BLaER1 treated with 17β-estradiol and CSF1 and Interleukin-3, amounts not matched to agents 10 nM and 100 nM (cell line): ENCODE results near the gene TACR1.
"Not testable (repeated sequence)": the region's sequence is repeated elsewhere in the genome, so short reads cannot be mapped to it uniquely, and the experiment has no call there.

Experiments used
- H3K27ac ChIP-seq, 11 experiments: shearing (Covaris generic); formaldehyde crosslinking; 2 replicates each; pipeline ENCODE4 v1.8.1; 2022
- H3K27me3 ChIP-seq, 11 experiments: shearing (Covaris generic); formaldehyde crosslinking; 2 replicates each; pipeline ENCODE4 v1.8.1; 2022
- H3K36me3 ChIP-seq, 11 experiments: shearing (Covaris generic); formaldehyde crosslinking; 2 replicates each; pipeline ENCODE4 v1.8.1; 2022
- H3K4me1 ChIP-seq, 10 experiments: shearing (Covaris generic); formaldehyde crosslinking; 2 replicates each; pipeline ENCODE4 v1.8.1; 2022
- H3K4me2 ChIP-seq, 11 experiments: shearing (Covaris generic); formaldehyde crosslinking; 2 replicates each; pipeline ENCODE4 v1.8.1; 2022
- H3K4me3 ChIP-seq, 10 experiments: shearing (Covaris generic); formaldehyde crosslinking; 2 replicates each; pipeline ENCODE4 v1.8.1; 2022
- H3K9ac ChIP-seq, 11 experiments: shearing (Covaris generic); formaldehyde crosslinking; 2 replicates each; pipeline ENCODE4 v1.8.1; 2022
- H3K9me3 ChIP-seq, 11 experiments: shearing (Covaris generic); formaldehyde crosslinking; replicated peaks in 1 of 11; 2 replicates each; pipeline ENCODE4 v1.8.1; 2022
- H4K20me1 ChIP-seq, 11 experiments: shearing (Covaris generic); formaldehyde crosslinking; 2 replicates each; pipeline ENCODE4 v1.8.1; 2022
- Cebpa-rat ChIP-seq, 11 experiments: shearing (Covaris generic); IDR thresholded peaks; 2 replicates each; pipeline ENCODE4 v1.8.1; 2022

Gene TACR1

DNA sequence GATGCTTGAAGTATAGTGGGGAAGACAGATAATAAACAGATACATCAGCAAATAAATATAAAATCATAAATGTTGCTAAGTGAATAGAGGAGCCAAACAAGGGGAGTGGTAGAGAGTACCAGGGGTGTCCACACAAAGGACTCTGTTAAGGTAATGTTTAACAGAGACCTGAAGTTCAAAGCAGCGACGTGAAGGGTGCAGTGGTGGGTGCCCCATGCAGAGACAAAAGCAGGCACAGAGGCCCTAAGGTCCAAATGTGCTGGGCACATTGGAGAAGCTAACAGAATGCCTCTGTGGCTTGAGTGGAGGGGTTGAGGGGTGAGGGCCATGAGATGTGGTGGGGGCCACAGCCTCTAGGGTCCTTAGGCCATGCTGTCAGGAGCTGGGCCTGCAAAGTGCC, 131.8 kb downstream of the TACR1 start:
- H3K27ac ChIP-seq, result no peak overlapping the region
- H4K20me1 ChIP-seq, result no peaks in the 10 kb centered on the region
- TF ChIP-seq Cebpa-rat (IDR thresholded peaks at IDR 0.05), result no peak
- H3K9ac ChIP-seq, result no peak overlapping the region
- no peaks in the 10 kb centered on the region for H3K27me3 ChIP-seq
- H3K4me2 ChIP-seq, result no peak overlapping the region
- H3K36me3 ChIP-seq, result no peaks in the 10 kb centered on the region
- peaks cover 0 to 25% (median 5%) of the 10 kb centered on the region in 10 experiments; a peak in 11 of 20 replicates for H3K4me1 ChIP-seq
- H3K9me3 ChIP-seq, result peaks cover 0 to 4% (median 0%) of the 10 kb centered on the region in 11 experiments; a peak in 1 of 22 replicates
- no peak overlapping the region for H3K4me3 ChIP-seq

DNA sequence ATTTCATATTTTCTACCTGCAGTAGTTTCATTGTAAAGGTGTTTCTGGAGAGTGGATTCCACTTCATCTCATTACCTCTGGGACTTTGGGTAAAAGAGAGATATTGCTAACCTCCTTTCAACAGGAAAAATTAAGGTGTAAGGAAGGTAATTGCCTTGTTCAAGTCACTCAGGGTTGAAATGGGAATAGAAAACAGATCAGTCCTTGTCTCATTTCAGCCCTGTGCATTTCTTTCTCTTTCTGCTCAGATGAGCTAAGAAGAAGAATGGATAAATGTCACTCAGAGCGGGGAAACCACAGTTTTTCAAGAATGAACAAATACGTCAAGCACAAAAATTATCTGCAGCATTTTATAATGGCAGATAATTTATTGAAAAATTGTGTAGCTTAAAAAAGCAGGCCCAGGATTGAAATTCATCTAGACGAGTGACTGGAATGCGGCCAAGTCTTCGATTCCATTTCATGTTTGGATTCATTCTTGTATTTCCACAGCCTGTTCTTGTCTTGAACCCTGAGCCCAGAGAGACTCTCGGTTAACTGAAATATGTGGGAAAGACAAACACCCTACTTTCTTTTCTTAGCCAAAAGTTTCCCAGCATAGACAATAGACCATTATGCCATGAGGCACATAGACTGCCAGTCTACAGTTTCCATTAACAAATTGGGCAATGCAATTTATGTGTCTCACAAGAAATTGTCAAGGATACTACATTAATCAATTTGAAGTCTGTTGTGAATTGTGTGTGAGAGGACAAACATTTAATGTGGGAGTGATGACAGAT, 133.0 kb downstream of the TACR1 start:
- Histone ChIP-seq H3K36me3 (no peaks in the 10 kb centered on the region), H4K20me1 (no peaks in the 10 kb centered on the region), H3K4me3 (no peak overlapping the region), H3K9me3 (peaks cover 0 to 4% (median 0%) of the 10 kb centered on the region in 11 experiments; a peak in 1 of 22 replicates), H3K27me3 (no peaks in the 10 kb centered on the region), H3K27ac (peak overlapping the region in 2 of 11 experiments; percentile 2 to 37; a peak in 2 of 22 replicates), H3K9ac (no peak overlapping the region), H3K4me2 (peak overlapping the region in 4 of 11 experiments; percentile 21 to 41 (median 36); a peak in 6 of 22 replicates), H3K4me1 (peaks cover 0 to 25% (median 5%) of the 10 kb centered on the region in 10 experiments; a peak in 11 of 20 replicates)
- no peak for TF ChIP-seq Cebpa-rat (IDR thresholded peaks at IDR 0.05)

DNA sequence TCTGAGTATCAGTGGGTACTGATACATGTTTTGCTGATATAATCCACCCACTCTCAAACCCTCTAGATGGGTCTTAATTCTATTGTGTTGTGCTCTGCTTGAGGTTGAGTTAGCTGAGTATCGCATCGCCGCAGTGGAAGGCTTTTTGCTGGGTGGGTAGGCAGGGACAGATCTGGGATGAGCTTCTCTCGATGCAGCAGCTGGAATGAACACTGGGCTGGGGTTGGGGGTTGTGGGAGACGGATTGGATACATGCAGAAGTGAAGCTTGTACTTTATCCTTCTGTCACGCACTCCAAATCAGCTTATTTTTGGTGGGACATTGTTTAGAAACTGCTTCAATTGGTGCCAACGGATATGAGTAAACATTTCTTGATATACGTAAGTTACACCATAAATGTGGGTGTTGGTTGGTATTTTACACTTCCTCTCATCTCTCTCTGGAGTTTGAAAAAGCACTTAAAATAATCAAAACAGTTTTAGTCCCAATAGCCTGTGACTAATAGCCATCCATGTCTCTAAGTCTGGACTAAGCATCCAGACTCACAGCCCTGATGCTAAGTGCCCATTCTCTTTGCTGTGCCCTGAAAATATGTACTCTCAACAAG, 133.8 kb downstream of the TACR1 start:
- Histone ChIP-seq H3K27ac (peak overlapping the region in 2 of 11 experiments; percentile 37 to 48; a peak in 3 of 22 replicates), H4K20me1 (no peaks in the 10 kb centered on the region), H3K9me3 (peaks cover 0 to 4% (median 0%) of the 10 kb centered on the region in 11 experiments; a peak in 1 of 22 replicates), H3K4me2 (peak overlapping the region in 7 of 11 experiments; percentile 5 to 52 (median 32); a peak in 12 of 22 replicates), H3K4me1 (peaks cover 0 to 25% (median 7%) of the 10 kb centered on the region in 10 experiments; a peak in 11 of 20 replicates), H3K27me3 (no peaks in the 10 kb centered on the region), H3K36me3 (no peaks in the 10 kb centered on the region), H3K4me3 (no peak overlapping the region), H3K9ac (no peak overlapping the region)
- no peak for TF ChIP-seq Cebpa-rat (IDR thresholded peaks at IDR 0.05)

DNA sequence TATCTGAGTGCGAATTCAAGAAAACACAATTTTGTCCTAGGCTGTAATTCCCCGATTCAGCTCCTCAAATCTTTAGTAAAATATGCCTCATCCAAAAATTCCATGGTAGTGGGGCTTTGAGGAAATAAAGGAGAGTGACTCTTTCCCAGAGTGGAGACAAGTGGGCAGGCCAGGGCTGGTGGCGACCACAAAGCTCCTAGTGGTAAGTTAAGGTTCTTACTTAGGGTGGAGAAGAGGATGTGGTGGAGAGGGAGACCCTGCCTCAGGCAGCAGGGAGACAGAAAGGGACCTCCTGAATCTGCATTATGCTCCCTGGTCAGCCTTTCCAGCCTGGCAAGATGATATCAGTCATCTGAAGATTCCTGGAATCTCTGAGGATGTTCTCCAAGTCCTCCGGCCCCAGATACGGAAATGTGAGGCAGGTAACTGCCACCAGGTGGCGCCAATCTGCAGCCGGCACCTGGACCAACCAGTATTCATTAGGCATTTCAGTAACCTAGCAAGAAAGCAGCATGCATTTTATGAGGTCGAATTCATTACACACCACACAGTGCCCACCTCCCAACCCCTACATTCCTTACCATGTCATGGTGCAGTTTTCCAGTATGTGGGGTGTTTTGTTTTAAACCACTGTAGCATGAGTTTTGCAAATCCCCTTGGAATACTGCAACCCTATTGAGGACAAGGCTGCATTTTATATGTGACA, 134.5 kb downstream of the TACR1 start:
- H3K27ac ChIP-seq, result peak overlapping the region in 2 of 11 experiments; percentile 37 to 48; a peak in 3 of 22 replicates
- peaks cover 0 to 25% (median 7%) of the 10 kb centered on the region in 10 experiments; a peak in 11 of 20 replicates for H3K4me1 ChIP-seq
- no peaks in the 10 kb centered on the region for H3K27me3 ChIP-seq
- no peak overlapping the region for H3K4me3 ChIP-seq
- H3K4me2 ChIP-seq, result peak overlapping the region in 7 of 11 experiments; percentile 5 to 52 (median 32); a peak in 10 of 22 replicates
- TF ChIP-seq Cebpa-rat (IDR thresholded peaks at IDR 0.05), result no peak
- peaks cover 0 to 4% (median 0%) of the 10 kb centered on the region in 11 experiments; a peak in 1 of 22 replicates for H3K9me3 ChIP-seq
- H4K20me1 ChIP-seq, result no peaks in the 10 kb centered on the region
- no peaks in the 10 kb centered on the region for H3K36me3 ChIP-seq
- no peak overlapping the region for H3K9ac ChIP-seq

DNA sequence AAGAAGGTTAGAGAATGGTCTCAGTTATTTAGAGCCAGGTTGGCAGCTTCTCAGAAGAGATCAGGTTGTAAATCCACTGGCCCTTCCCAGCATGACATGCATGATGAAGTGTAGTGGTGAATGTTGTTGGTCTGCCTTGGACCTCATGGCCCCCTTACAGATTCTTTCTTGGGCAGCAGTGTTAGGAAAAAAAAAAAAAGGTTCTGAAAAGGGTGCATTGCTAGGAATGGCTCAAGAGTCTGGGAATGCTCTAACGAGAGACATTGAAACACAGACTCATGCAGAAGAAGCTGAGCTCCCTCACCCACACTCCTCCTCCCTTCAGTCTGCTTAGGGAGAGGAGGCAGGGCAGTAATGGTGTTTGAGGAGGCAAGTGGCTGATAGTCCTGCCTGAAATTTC, 135.4 kb downstream of the TACR1 start:
- no peak for TF ChIP-seq Cebpa-rat (IDR thresholded peaks at IDR 0.05)
- H3K4me3 ChIP-seq, result no peak overlapping the region
- no peaks in the 10 kb centered on the region for H4K20me1 ChIP-seq

DNA sequence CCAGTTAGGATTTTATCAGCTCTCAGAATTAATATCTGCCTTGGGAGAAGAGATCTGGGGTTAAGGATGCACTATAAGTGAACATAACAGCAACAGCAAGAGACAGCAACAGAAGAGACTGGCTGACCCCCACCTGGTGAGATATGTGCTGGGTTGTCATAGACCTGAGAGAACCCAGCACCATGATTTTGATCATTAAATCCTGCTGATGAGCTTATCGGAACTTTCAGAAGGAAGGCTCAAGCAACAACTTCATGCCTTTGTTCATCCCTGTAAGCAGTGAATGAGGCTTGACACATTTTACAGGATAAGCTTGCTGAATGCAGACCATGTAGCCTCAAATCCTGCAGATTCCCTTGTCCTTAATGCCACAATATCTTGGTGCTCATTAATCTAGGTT, 140.9 kb downstream of the TACR1 start:
- no peak overlapping the region for H3K4me3 ChIP-seq
- no peak overlapping the region for H3K4me2 ChIP-seq
- H3K27ac ChIP-seq, result no peak overlapping the region
- no peak for TF ChIP-seq Cebpa-rat (IDR thresholded peaks at IDR 0.05)
- no peak overlapping the region for H3K9ac ChIP-seq
- H3K4me1 ChIP-seq, result peaks cover 0 to 18% (median 11%) of the 10 kb centered on the region in 10 experiments; a peak in 13 of 20 replicates
- H3K9me3 ChIP-seq, result peaks cover 0 to 5% (median 0%) of the 10 kb centered on the region in 11 experiments; a peak in 2 of 22 replicates
- no peaks in the 10 kb centered on the region for H3K36me3 ChIP-seq
- no peaks in the 10 kb centered on the region for H4K20me1 ChIP-seq
- H3K27me3 ChIP-seq, result no peaks in the 10 kb centered on the region

More for the DNA sequence above, 135.4 kb downstream of the TACR1 start:
- Histone ChIP-seq H3K9ac (no peak overlapping the region), H3K27me3 (no peaks in the 10 kb centered on the region), H3K27ac (no peak overlapping the region), H3K4me2 (no peak overlapping the region), H3K9me3 (peaks cover 0 to 3% (median 0%) of the 10 kb centered on the region in 11 experiments; a peak in 1 of 22 replicates), H3K36me3 (no peaks in the 10 kb centered on the region), H3K4me1 (peaks cover 0 to 25% (median 7%) of the 10 kb centered on the region in 10 experiments; a peak in 11 of 20 replicates)

DNA sequence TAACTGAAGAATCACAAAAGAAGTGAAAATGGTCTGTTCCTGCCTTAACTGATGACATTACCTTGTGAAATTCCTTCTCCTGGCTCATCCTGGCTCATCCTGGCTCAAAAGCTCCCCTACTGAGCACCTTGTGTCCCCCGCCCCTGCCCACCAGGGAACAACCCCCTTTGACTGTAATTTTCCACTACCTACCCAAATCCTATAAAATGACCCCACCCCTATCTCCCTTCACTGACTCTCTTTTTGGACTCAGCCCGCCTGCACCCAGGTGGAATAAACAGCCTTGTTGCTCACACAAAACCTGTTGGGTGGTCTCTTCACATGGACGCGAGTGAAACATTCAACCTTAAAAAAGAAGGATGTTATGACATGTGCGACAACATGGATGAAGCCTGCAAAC, 142.2 kb downstream of the TACR1 start:
- not testable (repeated sequence) for H3K4me3 ChIP-seq, H3K27me3 ChIP-seq, H3K9me3 ChIP-seq, H3K4me2 ChIP-seq, H3K36me3 ChIP-seq, H4K20me1 ChIP-seq, H3K9ac ChIP-seq, H3K27ac ChIP-seq
- peaks cover 0 to 18% (median 11%) of the 10 kb centered on the region in 10 experiments; a peak in 13 of 20 replicates for H3K4me1 ChIP-seq

DNA sequence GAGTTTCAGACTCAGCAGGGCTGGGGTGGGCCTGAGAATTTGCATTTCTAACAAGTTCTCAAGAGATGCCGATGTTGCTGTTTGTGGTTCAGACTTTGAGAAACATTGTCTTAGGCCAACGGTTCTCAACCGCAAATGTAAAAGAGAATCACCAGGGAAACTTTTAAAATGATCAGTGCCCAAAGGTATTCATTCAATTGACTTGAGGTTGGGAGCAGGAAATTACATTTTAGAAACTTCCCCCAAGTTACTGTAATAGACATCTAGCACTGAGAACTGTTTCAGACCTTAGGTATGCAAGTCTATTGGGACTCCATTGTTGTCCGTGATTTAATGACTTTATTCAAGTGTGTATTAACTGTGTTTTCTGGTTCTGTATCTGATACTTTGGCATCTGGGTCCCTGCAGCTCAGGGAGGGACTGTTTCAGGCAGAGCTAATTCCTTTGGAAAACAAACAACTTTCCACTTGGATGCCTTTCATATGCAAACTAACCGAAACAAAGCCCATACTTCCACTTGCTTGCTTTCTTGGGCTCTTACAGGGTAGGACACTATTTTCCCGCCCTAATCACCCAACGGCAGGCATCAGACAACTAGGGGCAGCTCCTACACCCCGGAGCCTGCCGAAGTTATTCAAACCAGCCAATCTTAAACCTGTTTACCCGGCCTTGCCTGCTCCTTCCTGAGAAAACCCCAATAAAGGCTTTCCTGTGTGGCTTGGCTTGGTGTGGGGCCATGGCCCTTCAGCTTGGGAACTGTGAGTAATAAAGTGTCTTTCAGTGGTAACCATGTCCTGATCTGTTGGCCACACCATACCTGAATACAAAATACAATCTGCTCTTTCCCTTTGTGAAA, 143.3 kb downstream of the TACR1 start:
- Histone ChIP-seq H3K36me3 (no peaks in the 10 kb centered on the region), H3K4me3 (no peak overlapping the region), H3K27ac (no peak overlapping the region), H4K20me1 (no peaks in the 10 kb centered on the region), H3K27me3 (no peaks in the 10 kb centered on the region), H3K9ac (no peak overlapping the region), H3K4me2 (peak overlapping the region in 10 of 11 experiments; percentile 0 to 48 (median 26); a peak in 14 of 22 replicates), H3K4me1 (peaks cover 0 to 18% (median 11%) of the 10 kb centered on the region in 10 experiments; a peak in 13 of 20 replicates), H3K9me3 (peaks cover 0 to 5% (median 0%) of the 10 kb centered on the region in 11 experiments; a peak in 2 of 22 replicates)
- TF ChIP-seq Cebpa-rat (IDR thresholded peaks at IDR 0.05), result no peak
